ENCODE data around the gene CACNA2D1.

DNA sequence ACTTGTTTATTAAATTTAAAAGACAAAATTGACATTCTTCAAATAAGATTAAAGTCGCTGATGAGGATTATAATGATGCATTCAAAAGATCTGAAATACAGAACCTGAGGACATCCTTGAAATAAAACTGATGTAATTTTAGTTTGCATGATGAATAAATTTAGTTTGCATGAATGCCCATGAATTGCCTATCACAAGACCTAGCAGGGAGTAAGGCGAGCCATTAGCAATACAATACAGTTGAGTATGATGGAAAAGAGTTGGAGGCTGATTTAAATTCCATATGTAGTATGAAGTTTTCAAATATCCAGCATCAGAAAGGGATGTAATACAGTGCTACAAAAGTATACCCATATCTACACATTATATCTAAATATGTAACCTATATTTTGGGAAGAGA, 321.3 kb downstream of the CACNA2D1 start:
- no peak for TF ChIP-seq HDAC2 (IDR thresholded peaks at IDR 0.05)
- TF ChIP-seq, protein P1, sequence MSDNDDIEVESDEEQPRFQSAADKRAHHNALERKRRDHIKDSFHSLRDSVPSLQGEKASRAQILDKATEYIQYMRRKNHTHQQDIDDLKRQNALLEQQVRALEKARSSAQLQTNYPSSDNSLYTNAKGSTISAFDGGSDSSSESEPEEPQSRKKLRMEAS (CRISPR knock-in tag; IDR thresholded peaks at IDR 0.05): no peak
- TF ChIP-seq POLR2A (conservative IDR thresholded peaks at IDR 0.05): no peak

Data from K562 (cell line).